Mesenchymal stem cell (in vitro differentiated cells and primary cell): Measurements from ENCODE around the gene UBASH3B.
A peak's percentile ranks its signal among the peaks of the same experiment; 100 is the strongest.

Source experiments
- DNase-seq: peaks from one replicate; pipeline ENCODE4 v3.0.0-alpha.2; 2013
- H2AFZ ChIP-seq: one replicate; pipeline ENCODE4 v1.6.1; 2013; ENCODE audit warnings: low read depth, mild to moderate bottlenecking, control low read depth, inconsistent platforms, low read length, moderate library complexity
- H2AK5ac ChIP-seq: 2 replicates; pipeline ENCODE4 v1.6.1; 2013; ENCODE audit warnings: low read length, moderate library complexity, mild to moderate bottlenecking, inconsistent platforms; ENCODE audit not compliant: severe bottlenecking
- H2BK120ac ChIP-seq: one replicate; pipeline ENCODE4 v1.6.1; 2013; ENCODE audit warnings: low read depth, mild to moderate bottlenecking, inconsistent platforms, low read length, moderate library complexity
- H2BK12ac ChIP-seq, 2 experiments: one replicate each; pipeline ENCODE4 v1.6.1; 2013; ENCODE audit warnings: inconsistent platforms in 2 of 2, low read length in 2 of 2, mild to moderate bottlenecking in 2 of 2, moderate library complexity in 2 of 2, control low read depth in 1 of 2
- H2BK15ac ChIP-seq: one replicate; pipeline ENCODE4 v1.6.1; 2013; ENCODE audit warnings: mild to moderate bottlenecking, low read depth, inconsistent platforms; ENCODE audit not compliant: poor library complexity, severe bottlenecking
- H2BK5ac ChIP-seq: 2 replicates; pipeline ENCODE4 v1.6.1; 2013; ENCODE audit warnings: low read depth, mild to moderate bottlenecking, low read length, control low read depth, inconsistent platforms; ENCODE audit not compliant: poor library complexity, severe bottlenecking
- H3K14ac ChIP-seq, 2 experiments: one replicate each; pipeline ENCODE4 v1.6.1; 2013; ENCODE audit warnings: inconsistent platforms in 2 of 2, low read length in 2 of 2, control low read depth in 1 of 2, mild to moderate bottlenecking in 1 of 2, moderate library complexity in 1 of 2
- H3K18ac ChIP-seq, 2 experiments: one replicate each; pipeline ENCODE4 v1.6.1; 2013; ENCODE audit warnings: inconsistent platforms in 2 of 2, low read length in 2 of 2, control low read depth in 1 of 2, low read depth in 1 of 2, mild to moderate bottlenecking in 1 of 2
- H3K23ac ChIP-seq, 2 experiments: one replicate each; pipeline ENCODE4 v1.6.1; 2013; ENCODE audit warnings: inconsistent platforms in 2 of 2, low read length in 2 of 2, mild to moderate bottlenecking in 2 of 2, moderate library complexity in 2 of 2, control low read depth in 1 of 2
- H3K27ac ChIP-seq: 2 replicates; pipeline ENCODE4 v1.5.1; 2013; ENCODE audit warnings: mild to moderate bottlenecking, moderate library complexity, low read length, control low read depth, inconsistent platforms; ENCODE audit not compliant: poor library complexity, severe bottlenecking
- H3K27me3 ChIP-seq, 2 experiments: 2 replicates each; pipeline versions ENCODE4 v1.6.1 to v1.7.0; 2013; ENCODE audit warnings: low read length in 2 of 2, mild to moderate bottlenecking in 2 of 2, moderate library complexity in 2 of 2, control low read depth in 1 of 2, inconsistent platforms in 1 of 2; ENCODE audit not compliant: control insufficient read depth in 1 of 2, insufficient read depth in 1 of 2
- H3K36me3 ChIP-seq, 2 experiments: 2 replicates each; pipeline versions ENCODE4 v1.6.1 to v1.7.0; 2013; ENCODE audit warnings: low read length in 2 of 2, control low read depth in 1 of 2, inconsistent platforms in 1 of 2, low read depth in 1 of 2, mild to moderate bottlenecking in 1 of 2; ENCODE audit not compliant: insufficient read depth in 2 of 2, control insufficient read depth in 1 of 2
- H3K4ac ChIP-seq, 2 experiments: one replicate each; pipeline ENCODE4 v1.6.1; 2013; ENCODE audit warnings: inconsistent platforms in 2 of 2, low read length in 2 of 2, mild to moderate bottlenecking in 2 of 2, moderate library complexity in 2 of 2, control low read depth in 1 of 2, low read depth in 1 of 2
- H3K4me1 ChIP-seq: 2 replicates; pipeline ENCODE4 v1.6.1; 2013; ENCODE audit warnings: low read depth, low read length, control low read depth; ENCODE audit not compliant: control insufficient read depth, insufficient read depth
- H3K4me2 ChIP-seq: 2 replicates; pipeline ENCODE4 v1.6.1; 2013; ENCODE audit warnings: low read length, mild to moderate bottlenecking, inconsistent platforms; ENCODE audit not compliant: poor library complexity, severe bottlenecking
- H3K4me3 ChIP-seq, 2 experiments: 2 replicates each; pipeline versions ENCODE4 v1.5.1 to v1.7.0; 2013; ENCODE audit warnings: low read length in 2 of 2, mild to moderate bottlenecking in 2 of 2, control low read depth in 1 of 2, low read depth in 1 of 2; ENCODE audit not compliant: insufficient read depth in 1 of 2
- H3K79me1 ChIP-seq: replicated peaks from 2 replicates; pipeline ENCODE4 v1.6.1; 2013; ENCODE audit warnings: mild to moderate bottlenecking, control low read depth, low read length, inconsistent platforms; ENCODE audit not compliant: poor library complexity, severe bottlenecking
- H3K9ac ChIP-seq: 2 replicates; pipeline ENCODE4 v1.7.0; 2013; ENCODE audit warnings: mild to moderate bottlenecking, low read length, moderate library complexity
- H3K9me3 ChIP-seq: 2 replicates; pipeline ENCODE4 v1.7.0; 2013; ENCODE audit warnings: mild to moderate bottlenecking, low read length; ENCODE audit not compliant: control insufficient read depth
- H4K8ac ChIP-seq: one replicate; pipeline ENCODE4 v1.6.1; 2013; ENCODE audit warnings: inconsistent platforms, mild to moderate bottlenecking, low read length, moderate library complexity
- H4K91ac ChIP-seq: one replicate; pipeline ENCODE4 v1.6.1; 2013; ENCODE audit warnings: mild to moderate bottlenecking, low read length, inconsistent platforms
- WGBS: methylation state at CpG from one replicate; pipeline ENCODE4 v1.1.7; 2013; ENCODE audit warnings: mixed read lengths; 5-methylcytosine and 5-hydroxymethylcytosine counted together

UBASH3B gene

DNA sequence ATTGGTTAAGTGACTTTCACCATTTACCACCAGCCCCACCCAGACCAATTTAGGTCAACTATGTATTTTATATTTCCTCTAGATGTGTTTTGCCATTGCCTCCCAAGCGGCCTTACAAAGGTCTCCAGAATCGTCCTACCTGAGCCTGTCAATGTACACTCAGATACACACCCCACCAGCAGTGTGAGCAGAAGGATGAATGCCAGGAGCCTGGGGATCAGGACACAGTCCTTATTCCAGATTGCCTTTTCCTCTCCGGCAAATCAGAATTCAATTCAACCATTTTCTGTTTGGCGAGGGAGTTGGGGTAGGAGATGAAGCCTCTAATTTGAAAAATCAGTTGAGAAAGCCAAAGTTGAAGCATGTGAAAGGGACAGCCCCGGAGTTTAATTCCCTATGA is 147.4 kb downstream of the UBASH3B start:
- Histone ChIP-seq H4K91ac (no peak overlapping the region), H3K18ac (no peak overlapping the region), H2BK15ac (no peak overlapping the region), H3K4me3 (peak overlapping the region in 1 of 2 experiments; percentile 17), H2BK12ac (no peak overlapping the region), H3K27ac (peak overlapping the region; percentile 73), H2BK5ac (no peak overlapping the region), H3K9ac (peak overlapping the region; percentile 60), H3K79me1 (peaks cover 13% of the 10 kb centered on the region), H3K36me3 (peaks cover 22 to 31% of the 10 kb centered on the region in 2 experiments), H4K8ac (no peak overlapping the region), H2BK120ac (no peak overlapping the region), H3K4ac (no peak overlapping the region), H3K27me3 (no peaks in the 10 kb centered on the region), H3K23ac (no peak overlapping the region), H2AFZ (no peak overlapping the region), H3K9me3 (no peaks in the 10 kb centered on the region), H3K4me2 (no peak overlapping the region), H3K14ac (no peak overlapping the region), H3K4me1 (peaks cover 14% of the 10 kb centered on the region), H2AK5ac (peak overlapping the region; percentile 71)
- DNase-seq, result no peak
- 99% methylated on average over 5 of the region's 5 CpGs for WGBS

DNA sequence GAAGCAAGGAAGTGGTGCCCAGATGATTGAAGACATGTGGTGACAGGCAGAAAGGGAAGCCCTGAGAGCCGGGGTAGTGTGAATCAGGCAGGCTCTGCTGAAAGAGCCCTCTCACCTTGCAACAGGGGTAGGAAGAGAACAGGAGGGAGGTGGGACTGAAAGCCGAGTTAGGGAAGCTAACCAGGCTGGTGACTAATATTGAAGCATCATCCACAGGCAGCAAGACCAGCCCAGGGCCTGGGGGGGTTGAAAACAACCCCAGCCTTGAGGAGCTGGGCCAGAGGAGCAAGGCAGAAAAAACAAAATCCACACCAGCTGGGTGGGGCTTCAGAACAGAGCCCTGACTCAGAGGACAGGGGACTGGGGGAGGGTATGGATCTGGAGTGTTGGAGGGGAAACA is 147.8 kb downstream of the UBASH3B start:
- H3K27me3 ChIP-seq, result no peaks in the 10 kb centered on the region
- no peak overlapping the region for H2AFZ ChIP-seq
- peaks cover 22 to 32% of the 10 kb centered on the region in 2 experiments for H3K36me3 ChIP-seq
- H3K9me3 ChIP-seq, result no peaks in the 10 kb centered on the region
- H4K8ac ChIP-seq, result no peak overlapping the region
- DNase-seq, result peak; percentile 23
- H3K18ac ChIP-seq, result peak overlapping the region in 1 of 2 experiments; percentile 9
- no peak overlapping the region for H2BK12ac ChIP-seq
- H2AK5ac ChIP-seq, result peak overlapping the region; percentile 57
- H2BK120ac ChIP-seq, result no peak overlapping the region
- H3K4ac ChIP-seq, result no peak overlapping the region
- H3K4me1 ChIP-seq, result peaks cover 14% of the 10 kb centered on the region
- H3K23ac ChIP-seq, result no peak overlapping the region
- H2BK15ac ChIP-seq, result no peak overlapping the region
- H3K4me2 ChIP-seq, result no peak overlapping the region
- H2BK5ac ChIP-seq, result no peak overlapping the region
- 45% methylated on average over 2 of the region's 2 CpGs for WGBS
- H3K4me3 ChIP-seq, result peak overlapping the region in 1 of 2 experiments; percentile 17
- no peak overlapping the region for H3K14ac ChIP-seq
- H4K91ac ChIP-seq, result no peak overlapping the region
- H3K27ac ChIP-seq, result peak overlapping the region; percentile 73
- peaks cover 14% of the 10 kb centered on the region for H3K79me1 ChIP-seq
- H3K9ac ChIP-seq, result peak overlapping the region; percentile 80

GRCh38 chr11:122803716-122804115 is 148.2 kb downstream of the UBASH3B start:
- peaks cover 14% of the 10 kb centered on the region for H3K4me1 ChIP-seq
- no peaks in the 10 kb centered on the region for H3K9me3 ChIP-seq
- no peak overlapping the region for H2BK15ac ChIP-seq
- no peak overlapping the region for H3K4me2 ChIP-seq
- no peak overlapping the region for H4K91ac ChIP-seq
- peak overlapping the region; percentile 80 for H3K9ac ChIP-seq
- H2BK120ac ChIP-seq, result no peak overlapping the region
- H2BK5ac ChIP-seq, result no peak overlapping the region
- H2AFZ ChIP-seq, result no peak overlapping the region
- no peak overlapping the region for H2BK12ac ChIP-seq
- peaks cover 22 to 30% of the 10 kb centered on the region in 2 experiments for H3K36me3 ChIP-seq
- no peak overlapping the region for H3K18ac ChIP-seq
- DNase-seq, result no peak
- no peak overlapping the region for H3K14ac ChIP-seq
- no peak overlapping the region for H4K8ac ChIP-seq
- no peaks in the 10 kb centered on the region for H3K27me3 ChIP-seq
- no peak overlapping the region for H3K23ac ChIP-seq
- WGBS, result 96% methylated on average over 4 of the region's 5 CpGs
- H3K27ac ChIP-seq, result peak overlapping the region; percentile 73
- peaks cover 16% of the 10 kb centered on the region for H3K79me1 ChIP-seq
- no peak overlapping the region for H3K4ac ChIP-seq
- peak overlapping the region; percentile 57 for H2AK5ac ChIP-seq
- peak overlapping the region in 1 of 2 experiments; percentile 42 for H3K4me3 ChIP-seq

DNA sequence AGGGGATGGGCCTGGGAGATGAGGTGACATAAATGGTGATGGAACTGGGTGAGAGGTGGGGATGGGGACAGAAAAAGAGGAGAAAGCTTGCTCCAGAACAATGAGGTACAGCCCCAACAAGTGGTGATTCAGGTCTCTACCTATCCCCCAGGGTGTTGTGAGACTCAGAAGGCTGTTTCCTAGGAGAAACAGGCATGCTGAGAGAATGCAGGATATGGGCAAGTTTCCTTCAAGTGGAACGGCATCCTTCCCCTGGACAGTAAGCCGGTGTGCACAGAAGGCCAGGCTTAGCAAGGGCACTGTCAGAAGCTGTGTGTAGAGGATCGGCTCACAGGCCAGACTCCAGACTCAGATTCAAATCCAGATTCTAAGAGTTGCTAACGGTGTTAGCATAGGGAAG is 148.6 kb downstream of the UBASH3B start:
- WGBS, result 80% methylated on average over 4 of the region's 4 CpGs
- DNase-seq, result no peak
- H3K9ac ChIP-seq, result peak overlapping the region; percentile 80

More for the DNA sequence above, 148.6 kb downstream of the UBASH3B start:
- H2BK120ac ChIP-seq, result no peak overlapping the region
- H2BK15ac ChIP-seq, result no peak overlapping the region
- peak overlapping the region; percentile 57 for H2AK5ac ChIP-seq
- H3K36me3 ChIP-seq, result peaks cover 18 to 28% of the 10 kb centered on the region in 2 experiments
- no peak overlapping the region for H4K8ac ChIP-seq
- H3K18ac ChIP-seq, result no peak overlapping the region
- peaks cover 14% of the 10 kb centered on the region for H3K4me1 ChIP-seq
- H3K9me3 ChIP-seq, result no peaks in the 10 kb centered on the region
- no peaks in the 10 kb centered on the region for H3K27me3 ChIP-seq
- H2BK12ac ChIP-seq, result no peak overlapping the region
- H2BK5ac ChIP-seq, result no peak overlapping the region
- H4K91ac ChIP-seq, result no peak overlapping the region
- H3K4me2 ChIP-seq, result no peak overlapping the region
- H3K4me3 ChIP-seq, result peak overlapping the region in 1 of 2 experiments; percentile 42
- peak overlapping the region; percentile 73 for H3K27ac ChIP-seq
- no peak overlapping the region for H3K14ac ChIP-seq
- H3K4ac ChIP-seq, result no peak overlapping the region
- peaks cover 16% of the 10 kb centered on the region for H3K79me1 ChIP-seq
- H3K23ac ChIP-seq, result no peak overlapping the region
- no peak overlapping the region for H2AFZ ChIP-seq
